NCI-H226 (cell line): ENCODE data around the gene CIDEA.

Source experiments
- DNase-seq: peaks from one replicate; pipeline ENCODE4 v3.0.0-alpha.2; 2015

The CIDEA gene

DNA sequence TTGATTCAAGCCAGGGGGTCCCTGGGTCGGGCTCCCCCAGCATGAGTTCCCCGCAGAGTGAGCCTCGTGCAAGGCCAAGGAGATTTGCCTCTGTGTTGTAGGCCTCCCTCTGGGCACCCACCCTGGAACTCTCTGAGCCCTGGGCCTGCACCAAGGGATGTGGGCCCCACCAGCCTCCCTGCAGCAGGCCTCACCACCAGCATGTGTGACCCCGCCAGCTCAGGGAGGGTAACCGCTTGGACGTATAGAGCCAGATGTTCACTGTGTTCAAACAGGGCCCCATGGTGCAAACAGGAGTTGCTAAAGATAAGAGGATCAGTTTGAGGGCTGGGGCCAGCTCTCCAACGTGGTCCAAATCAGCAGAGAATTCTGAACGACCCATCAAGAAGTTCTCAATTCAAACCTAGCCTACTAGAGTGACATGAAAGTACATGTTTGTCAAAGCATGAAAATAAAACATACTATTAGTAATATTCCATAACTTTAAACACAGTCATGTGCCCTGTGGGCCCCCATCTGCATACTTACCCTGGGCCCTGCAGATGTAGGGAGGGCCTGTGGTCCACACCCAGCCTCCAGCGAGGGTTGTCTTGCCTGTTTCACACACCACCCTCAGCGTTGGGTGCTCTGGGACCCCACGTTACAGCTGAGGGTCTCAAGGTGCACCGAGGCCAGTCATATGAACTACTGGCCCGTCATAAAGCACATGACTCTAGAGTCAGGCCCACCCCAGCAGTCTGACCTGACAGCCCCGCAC lies 48.4 kb downstream of the CIDEA start:
- no peak for DNase-seq

DNA sequence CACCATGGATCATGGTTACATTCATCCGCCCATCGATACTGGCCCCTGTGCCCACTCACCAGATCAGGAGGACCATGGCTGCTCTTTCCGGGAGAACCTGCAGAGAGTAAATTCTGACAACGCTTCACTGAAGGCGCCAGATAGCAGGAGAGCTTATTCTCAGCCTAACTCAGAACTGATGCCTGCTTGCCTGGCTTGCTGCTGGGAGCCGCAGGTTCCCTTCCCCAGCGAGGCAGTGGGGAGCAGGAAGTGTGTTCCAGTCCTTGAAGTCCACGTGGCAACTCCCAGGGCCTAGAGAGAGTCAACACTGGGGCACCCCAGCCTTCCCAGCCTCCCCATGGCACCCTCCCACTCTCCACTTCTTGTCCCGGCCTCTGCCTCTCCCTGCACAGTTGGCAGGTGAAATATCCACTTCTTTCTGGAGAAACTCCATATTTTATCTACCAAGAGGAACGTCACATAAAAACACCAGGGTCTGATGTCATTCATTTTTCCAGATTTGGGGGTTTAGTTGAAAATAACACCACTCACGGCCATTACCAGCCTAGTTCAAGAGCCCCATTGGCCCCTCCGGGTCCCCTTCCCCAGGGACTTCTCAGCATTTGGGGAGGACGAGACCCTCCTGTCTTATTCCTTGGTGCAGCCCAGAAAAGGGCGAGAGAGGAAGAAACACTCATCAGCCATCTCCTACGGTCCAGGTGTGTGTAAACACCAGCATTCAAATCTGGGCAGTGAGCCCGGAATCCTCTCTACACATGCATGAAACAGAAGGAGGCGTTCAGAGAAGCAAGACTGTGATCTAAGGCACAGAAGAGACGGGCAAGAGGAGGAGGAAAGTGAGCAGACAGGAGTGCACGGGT lies 50.4 kb downstream of the CIDEA start:
- DNase-seq: peak; percentile 76

DNA sequence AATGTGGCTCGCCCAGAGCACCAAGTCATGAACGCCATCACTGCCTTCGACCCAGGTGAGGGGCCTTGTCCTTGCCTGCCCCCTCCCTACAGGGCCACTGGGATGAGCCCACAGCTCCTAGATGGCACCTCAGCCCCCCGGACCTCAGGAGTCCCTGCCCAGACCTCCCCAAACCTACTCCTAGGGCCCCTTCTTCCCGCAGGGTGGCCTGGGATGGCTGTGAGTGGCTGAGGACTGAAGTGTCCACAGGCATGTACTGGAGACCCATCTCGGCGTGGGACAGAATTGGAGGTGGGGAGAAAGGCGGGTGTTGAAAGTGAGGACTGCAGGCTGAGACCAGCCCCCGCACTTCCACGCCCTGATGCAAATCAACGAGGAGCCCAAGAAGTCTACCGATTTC lies 51.0 kb downstream of the CIDEA start:
- no peak for DNase-seq

DNA sequence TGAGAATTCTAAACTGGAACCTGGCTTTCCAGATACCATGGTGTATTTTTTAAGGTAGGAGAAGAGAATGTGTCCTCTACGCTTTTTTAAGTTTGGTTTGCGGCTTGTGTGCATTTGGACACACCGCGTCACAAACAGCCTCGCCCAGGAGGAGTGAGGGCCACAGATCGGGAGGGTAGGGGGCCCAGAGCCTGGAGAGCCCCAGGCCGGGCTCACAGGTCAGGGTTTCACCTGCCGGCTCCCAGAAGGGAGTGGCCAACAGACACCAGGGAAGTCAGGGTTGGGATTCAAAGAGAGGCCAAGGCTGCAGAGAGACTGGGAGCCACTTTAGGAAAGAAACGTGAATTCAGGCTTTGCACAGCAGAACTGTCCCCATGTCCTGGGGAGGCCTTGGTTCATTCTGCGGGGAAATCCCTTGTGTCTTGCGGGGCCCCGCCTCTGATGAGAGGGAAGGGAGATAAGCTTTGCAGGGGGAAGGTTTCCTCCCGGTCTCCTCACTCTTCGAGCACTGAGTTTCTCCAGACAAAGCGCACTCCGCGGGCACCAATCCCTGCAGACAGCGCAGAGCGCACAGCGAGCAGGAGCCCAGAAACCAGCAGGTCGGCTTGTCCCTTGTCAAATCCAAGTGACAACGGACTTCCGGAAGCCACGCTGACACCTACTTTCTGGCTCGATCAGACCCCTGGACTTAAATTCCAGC lies 51.9 kb downstream of the CIDEA start:
- no peak for DNase-seq

- DNase-seq: no peak
Measured at GRCh38 chr18:12306752-12307700, 52.9 kb downstream of the CIDEA start.

- DNase-seq: peak; percentile 56
Measured at GRCh38 chr18:12307701-12308385, 53.7 kb downstream of the CIDEA start, which contains the start of gene TUBB6. Gene TUBB6, plus strand, starts transcription at chr18:12308241. Its CDS starts 52 bp downstream, at chr18:12308293.

GRCh38 chr18:12308386-12309100 lies 54.4 kb downstream of the CIDEA start:
- peak; percentile 89 for DNase-seq

DNA sequence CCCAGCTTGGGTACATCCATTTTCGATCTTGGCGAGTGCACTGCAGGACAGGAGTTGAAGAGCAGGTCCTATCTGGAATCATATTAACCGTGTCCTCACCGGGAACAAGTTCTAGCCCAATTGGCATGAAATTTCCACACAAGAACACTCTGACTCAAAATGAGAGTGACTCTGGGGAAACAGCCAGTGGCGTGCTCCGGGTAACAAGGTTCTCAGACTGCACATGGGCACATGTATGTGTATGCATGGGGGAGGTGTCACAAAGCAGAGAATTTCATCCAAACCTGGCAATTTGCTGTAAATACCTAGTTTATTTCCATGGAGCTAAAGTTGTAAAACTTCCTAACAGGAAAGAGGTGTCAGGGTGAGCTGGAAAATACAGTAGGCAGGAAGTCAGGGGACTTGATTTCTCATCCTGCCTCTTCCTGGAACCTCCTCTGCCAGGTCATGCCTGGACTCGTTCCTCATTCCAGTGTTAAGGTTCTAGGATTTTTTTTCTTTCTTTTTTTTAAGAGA lies 55.6 kb downstream of the CIDEA start:
- no peak for DNase-seq

- no peak for DNase-seq
Measured at GRCh38 chr18:12310762-12311161, 56.6 kb downstream of the CIDEA start.

DNA sequence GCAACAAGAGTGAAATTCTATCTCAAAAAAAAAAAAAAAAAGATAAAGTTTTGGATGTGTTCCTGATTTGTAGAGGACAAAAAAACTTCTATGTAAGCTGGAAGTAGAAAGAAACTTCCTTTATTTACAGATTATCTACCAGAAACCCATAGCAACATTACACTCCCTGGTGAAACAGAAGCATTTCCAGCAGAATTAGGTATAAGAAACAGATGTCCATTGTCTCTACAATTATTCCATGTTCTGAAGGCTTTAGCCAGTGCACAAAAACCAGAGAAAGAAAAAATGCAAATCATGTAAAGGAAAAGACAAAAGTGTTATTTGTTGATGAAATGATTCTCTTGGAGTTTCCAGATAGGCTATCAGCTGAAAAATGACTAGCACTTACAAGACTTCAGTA lies 58.8 kb downstream of the CIDEA start:
- no peak for DNase-seq

GRCh38 chr18:12313530-12314245 lies 59.5 kb downstream of the CIDEA start:
- no peak for DNase-seq

- DNase-seq: no peak
Measured at GRCh38 chr18:12314591-12315305, 60.6 kb downstream of the CIDEA start.

GRCh38 chr18:12315490-12315889 lies 61.3 kb downstream of the CIDEA start:
- no peak for DNase-seq

DNA sequence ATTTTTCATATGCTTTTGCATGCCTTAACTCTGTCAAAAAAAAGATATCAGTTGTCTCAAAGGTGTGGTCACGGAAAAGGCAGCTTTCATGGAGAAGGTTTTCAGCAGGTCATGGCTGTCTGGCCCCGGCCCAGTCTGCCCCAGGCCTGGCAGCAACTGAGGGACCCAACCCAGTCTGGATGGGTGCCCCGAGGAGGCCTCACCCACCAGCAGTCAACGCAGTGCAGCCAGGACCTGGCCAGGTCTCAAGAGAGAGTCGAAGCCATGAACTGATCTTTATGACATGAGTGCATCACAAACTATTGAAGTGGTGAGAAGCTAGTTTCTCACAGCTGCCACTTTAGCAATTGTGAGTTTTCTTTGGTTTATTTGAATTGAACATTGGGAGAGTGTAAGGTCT lies 61.8 kb downstream of the CIDEA start:
- DNase-seq: no peak

GRCh38 chr18:12317664-12318333 lies 63.6 kb downstream of the CIDEA start:
- DNase-seq: no peak

DNA sequence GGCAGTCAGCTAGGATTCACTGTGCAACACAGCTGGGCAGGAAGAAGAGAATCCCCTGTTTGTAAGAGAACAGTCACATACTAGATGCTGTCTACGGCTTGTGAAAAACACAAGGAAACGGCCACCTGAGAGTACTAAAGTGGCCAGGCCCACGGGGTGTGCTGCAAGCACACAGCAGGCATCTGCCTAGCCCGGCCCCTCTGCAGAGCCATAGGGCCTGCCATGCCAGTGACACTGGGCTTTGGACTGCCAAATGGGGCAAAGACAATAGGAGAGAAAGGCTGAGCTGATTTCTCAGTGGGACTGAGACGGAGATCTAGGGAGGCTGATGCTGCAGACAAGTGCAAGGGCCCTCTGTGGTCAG lies 64.2 kb downstream of the CIDEA start:
- no peak for DNase-seq

- DNase-seq: no peak
Measured at GRCh38 chr18:12318857-12319256, 64.7 kb downstream of the CIDEA start.

- no peak for DNase-seq
Measured at GRCh38 chr18:12321333-12321732, 67.2 kb downstream of the CIDEA start.
